HG03575 (cell line): Measurements from ENCODE around the gene NXPH1.

Source experiments
- ATAC-seq: cut with Tn5 transposase; IDR thresholded peaks from one replicate; pipeline ENCODE4 v1.9.1; 2021; ENCODE audit not compliant: unreplicated experiment, insufficient number of reproducible peaks, low FRiP score; ENCODE audit errors: extremely low read depth

The NXPH1 gene

DNA sequence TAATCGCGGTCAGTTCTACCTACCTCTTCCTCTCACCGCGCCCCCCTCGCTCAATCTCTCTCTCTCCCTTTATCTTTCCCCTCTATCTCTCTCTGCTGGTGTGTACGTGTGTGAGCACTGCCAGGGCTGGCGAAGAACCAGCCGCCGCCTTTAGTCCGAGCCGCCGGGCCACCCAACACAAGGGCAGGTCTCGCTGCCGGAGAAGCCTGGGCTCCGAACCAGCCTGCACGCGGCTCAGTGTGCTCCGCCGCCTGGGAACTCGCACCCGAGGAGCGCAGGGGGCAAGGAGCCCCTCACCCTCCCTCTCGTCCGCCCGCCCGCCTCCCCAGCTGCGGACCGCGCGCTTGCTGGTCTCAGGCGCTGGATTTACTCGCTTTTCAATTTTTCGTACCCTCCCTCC, 1.7 kb downstream of the NXPH1 start:
- ATAC-seq: no peak

DNA sequence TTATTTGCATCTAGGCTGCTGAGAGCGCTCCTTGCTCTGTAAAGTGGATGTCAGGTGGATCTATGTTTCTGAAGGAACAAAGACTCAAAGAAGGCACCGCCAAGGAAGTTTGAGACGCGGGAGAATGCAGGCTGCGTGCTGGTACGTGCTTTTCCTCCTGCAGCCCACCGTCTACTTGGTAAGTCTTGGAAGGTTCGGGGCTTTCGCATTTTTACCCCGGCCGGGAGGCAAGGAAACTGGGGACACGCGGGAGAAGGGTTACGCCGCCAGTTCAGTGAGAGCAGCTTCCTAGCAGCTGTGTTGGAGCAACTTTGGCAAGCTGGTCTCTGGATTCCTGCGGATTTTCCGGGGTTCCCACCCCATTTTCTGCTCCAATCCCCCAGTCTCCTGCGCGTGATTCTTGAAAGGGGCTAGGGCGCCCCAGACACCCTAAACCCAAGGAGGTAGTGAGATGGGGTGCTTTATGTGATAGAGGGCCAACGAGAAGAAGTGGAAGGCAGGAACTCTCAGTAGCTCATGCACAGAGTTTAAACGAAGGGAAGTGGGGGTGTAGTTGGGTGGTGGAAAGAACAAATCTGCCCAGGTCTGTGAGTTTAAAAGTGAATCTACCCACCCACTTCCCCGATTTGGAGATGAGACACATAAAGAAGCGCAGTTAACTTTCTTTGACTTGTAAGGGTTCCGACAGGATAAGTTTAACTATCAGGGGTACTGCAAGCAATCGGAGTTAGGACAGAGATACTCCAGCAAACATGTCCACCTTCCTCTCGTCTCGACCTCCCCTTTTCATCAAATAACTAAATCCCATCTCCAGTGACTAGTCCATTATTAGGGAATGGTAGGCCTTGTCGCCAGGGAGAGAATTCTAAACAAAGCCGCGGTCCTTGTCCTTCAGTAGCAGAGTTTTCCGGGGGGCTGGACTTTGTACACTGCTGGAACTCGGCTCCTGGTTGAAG, 2.5 kb downstream of the NXPH1 start:
- ATAC-seq: no peak

DNA sequence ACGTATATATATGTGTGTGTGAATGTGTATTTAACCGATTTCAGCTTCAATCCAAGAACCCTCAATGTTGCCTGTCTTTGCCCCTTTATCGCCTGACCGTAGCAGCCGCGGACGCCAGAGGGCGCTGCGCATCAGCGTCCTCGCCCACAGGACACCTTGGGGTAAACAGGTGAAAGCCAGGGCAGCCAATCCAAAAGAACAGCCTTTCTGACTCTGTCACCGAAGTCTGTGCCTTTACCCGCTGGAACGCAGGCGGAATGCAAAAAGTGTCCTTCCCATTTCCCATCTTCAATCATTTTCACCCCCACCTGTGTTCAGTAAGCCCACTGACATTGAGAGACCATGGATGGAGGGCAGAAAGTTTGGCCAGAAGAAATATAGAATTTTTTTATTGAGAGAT, 3.6 kb downstream of the NXPH1 start:
- peak; percentile 66 for ATAC-seq

DNA sequence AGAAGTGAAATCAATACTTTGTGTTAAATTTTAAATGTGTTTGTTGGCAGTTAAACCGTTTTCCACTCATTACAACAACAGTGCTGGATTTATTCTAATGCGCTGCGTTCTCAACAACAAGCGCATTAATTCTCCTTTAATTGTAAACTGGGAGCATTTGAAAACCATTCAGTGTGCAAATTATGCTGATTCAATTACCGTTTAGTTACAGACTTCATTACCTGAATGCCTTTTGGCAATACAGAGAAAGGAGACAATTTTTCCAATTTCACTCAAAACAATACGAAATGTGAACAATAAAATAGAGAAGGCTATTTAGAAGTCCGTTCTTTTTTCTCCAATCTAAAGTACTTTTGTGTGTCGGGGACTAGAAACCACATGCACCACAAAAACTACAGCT, 4.2 kb downstream of the NXPH1 start:
- no peak for ATAC-seq

DNA sequence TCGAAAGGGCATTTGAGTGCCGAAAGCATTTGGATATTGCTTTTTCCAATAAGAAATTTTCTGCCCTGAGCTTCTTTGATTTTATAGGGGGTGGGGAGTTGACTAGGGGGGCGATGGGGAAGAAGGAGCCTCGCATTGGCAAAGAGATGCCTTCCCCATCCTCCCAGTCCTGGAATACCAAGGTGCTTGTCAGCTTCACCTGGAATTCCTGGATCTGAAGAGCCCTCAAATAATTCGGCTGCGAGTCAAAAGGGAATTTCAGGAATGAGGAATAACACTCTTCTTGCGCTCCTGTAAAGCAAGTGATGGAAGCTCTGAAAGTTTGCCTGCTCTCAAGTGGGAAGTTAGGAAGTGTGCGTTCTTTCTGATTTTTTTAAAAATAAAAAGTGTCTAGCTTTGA, 7.3 kb downstream of the NXPH1 start:
- ATAC-seq: no peak

DNA sequence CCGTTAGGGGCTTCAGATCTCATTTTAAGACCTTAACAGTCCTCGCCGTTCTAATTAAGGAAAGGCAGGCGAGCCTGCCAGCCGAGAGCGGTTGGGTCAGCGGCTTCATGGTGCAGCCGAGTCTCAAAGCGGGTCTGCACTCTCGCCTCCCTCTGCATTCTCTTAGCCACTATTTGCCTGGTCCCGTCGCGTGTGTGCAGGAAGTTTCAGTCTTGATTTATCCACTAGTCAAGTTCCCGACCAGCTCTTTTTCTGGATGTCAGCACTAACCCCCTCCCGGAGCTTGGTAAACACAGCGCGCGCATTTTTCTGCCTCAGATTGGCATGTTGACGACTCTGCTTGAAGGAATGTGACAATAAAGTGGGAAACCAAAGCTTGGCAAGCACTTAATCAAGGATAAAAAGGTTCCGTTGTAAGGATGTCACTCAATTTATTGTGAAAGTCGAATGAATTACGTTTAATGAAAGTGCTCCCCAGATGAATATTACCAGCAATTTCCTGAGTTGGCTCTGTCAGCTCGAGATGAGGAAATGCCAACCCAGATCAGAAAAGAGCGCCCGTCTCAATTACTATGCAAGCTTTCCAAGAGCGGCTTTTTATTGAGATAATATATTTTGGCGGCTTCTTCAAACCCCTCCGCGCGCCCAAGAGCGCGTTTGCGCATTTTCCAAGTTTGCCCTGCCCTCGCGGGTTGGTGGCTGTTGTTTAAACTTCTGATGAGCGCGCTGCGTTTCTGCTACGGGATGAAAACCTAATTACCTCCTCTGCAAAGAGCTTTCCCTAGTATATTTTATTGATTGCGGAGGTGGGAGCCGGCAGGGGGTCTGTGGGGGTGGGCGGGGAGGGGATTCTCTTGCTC, 7.9 kb downstream of the NXPH1 start:
- no peak for ATAC-seq

DNA sequence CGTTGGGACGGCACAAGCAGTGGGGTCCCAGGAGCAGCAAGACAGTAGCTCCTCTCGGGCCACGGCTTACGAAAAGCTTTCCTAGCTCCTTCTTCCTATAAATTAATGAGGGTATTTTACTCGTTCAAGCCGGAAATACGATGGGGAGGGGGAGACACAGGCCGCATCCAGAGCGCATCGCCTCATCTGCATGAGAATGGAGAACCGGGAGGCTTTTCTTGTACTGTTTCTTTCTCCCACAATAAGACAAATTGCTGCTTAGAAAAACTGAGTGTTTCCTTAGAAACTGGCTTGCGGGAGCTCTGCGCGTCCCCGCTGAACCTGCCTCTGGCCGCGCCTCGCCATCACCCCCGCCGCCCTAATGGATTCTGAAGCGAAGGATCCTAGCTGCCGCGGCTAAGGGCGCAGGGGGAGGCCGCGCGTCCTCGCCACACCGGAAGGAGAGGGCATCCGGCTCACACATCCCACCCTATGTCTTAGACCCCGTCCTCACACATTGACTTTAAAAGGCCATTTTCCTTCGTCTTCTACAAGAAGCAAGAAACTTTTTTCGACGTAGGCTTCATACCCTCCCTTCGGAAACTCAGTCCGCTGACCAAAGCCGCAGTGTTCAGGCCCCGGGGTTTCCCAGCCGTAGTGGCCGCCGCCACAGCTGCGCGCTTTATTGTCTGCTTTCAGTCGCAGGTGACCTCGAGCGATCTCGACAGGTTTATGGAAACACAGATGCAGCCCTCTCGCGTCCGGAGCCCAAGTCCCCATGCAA, 8.8 kb downstream of the NXPH1 start:
- no peak for ATAC-seq

DNA sequence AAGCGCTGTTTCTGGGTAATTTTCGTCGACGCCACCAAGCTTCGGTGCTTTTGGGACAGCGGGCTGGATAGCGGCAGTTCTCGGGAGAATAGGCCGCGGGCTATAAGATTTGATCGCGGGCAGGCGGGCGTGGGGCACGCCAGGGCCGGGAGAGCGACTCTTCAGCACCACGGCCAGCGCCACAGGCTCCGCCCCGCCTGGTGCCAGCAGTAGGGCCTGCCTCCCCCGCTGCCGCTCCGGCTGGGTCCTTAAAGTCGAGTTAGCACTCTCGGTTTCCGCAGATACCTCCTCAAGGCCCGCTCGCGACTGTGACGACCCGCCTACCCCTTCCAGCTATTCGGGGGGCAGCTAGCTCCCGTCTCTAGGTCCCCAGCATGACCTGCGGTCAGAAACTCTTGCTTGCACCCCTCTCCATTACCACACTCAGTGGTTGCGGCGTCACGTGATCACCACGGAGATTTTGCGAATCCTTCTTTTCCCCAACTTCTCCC, 9.4 kb downstream of the NXPH1 start:
- no peak for ATAC-seq

DNA sequence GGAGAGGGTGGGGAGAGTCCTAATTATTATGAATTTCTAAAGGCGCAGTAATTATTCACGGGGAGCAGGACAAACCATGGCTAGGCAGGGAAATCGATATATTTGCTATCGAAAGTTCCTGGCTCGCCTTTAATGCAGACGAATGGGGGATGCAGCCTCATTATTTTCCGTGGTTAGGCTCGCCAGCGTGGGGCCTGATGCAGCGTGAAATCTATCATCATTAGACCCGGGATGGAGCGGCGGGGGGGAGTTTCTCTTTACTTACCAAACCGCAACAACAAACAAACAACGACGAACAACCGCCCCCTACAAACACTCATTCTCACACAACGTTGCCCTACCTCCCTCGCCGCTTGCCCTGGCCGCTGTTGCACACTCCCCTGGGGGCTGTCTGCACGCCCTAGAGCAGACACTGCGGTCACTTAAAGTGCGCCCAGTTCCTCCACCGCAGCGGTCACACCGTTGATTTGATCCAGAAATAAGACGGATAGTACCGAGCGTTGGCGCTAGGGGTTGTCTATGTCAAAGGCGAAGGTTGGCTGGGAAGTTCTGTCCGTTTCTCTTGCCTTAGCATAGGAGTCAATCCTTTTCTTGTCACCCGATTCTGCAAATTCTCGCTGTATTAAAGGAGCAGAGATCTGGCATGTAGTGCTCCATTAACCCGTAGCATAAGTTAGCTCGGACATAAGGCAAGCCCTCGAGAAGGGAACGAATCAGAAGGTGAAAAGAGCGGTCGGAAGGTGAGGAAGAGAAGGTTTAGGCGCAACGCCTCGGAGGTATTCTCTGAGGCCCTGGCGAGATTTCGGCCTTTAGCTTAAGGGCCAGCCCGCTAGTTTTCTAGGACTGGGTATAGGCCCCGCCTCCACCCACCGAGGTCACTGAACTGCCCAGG, 10.4 kb downstream of the NXPH1 start:
- ATAC-seq: no peak

DNA sequence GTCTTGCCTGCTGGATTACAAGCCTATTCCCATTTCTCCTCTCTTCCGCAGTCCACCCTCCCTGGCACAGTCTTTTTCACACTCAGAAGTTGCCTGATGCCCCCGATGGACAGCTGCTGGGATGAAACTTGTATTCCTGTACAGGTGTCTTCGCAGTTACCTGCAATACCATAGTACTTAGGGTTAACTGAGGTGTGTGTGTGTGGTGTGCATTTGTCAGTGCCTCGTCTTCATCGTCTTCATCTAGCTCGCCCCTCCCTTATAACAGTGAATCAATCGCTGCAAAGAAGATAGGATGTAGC, 11.0 kb downstream of the NXPH1 start:
- no peak for ATAC-seq

DNA sequence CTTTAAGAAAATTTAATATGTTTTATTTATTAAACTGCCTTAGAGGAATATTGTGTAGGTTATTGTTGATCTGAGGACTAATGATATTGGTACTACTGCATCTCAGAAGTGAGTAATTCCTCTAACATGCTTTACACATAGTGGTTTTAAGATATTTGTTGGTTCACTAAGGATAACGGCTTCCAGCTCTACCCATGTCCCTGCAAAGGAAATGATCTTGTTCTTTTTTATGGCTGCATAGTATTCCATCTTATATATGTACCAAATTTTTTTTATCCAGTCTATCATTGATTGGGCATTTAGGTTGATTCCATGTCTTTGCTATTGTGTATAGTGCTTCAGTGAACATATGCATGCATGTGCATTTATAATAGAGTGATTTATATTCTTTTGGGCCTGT, 20.1 kb downstream of the NXPH1 start:
- no peak for ATAC-seq

DNA sequence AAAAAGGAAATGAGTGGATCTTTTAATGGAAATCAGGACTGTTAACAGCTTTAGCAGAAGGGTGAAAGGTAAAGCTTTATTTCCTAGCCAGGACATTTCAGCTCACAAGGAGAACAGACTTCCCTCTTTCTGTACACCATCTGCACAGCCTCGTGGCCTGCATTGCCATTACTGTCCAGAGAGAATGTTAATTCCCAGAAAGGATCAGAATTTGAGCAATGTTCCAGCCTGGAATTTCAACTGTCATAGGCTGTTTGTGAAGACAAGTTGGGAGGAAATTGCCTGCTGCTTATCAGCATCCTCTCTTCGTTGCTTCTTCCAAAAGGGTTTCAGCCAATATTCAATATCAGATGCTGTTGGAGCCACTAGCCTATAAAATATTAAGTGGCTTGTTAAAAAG, 22.0 kb downstream of the NXPH1 start:
- no peak for ATAC-seq

DNA sequence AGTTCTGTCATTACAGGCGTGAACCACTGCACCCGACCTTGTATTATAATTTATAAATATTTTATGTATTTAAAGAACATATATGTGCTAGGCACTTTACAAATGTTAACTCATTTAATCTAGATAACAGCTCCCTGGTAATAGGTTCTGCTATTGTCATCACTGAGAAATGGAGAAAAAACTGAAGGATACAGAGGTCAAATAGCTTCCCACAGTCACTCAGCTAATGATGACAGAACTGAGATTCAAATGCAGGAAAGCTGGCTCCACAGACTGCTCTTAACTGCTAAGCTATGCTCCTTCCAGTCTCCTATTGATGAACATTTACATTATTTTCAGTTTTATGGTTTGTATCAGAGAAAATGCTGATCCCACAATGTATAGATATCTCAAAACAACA, 28.9 kb downstream of the NXPH1 start:
- ATAC-seq: no peak

DNA sequence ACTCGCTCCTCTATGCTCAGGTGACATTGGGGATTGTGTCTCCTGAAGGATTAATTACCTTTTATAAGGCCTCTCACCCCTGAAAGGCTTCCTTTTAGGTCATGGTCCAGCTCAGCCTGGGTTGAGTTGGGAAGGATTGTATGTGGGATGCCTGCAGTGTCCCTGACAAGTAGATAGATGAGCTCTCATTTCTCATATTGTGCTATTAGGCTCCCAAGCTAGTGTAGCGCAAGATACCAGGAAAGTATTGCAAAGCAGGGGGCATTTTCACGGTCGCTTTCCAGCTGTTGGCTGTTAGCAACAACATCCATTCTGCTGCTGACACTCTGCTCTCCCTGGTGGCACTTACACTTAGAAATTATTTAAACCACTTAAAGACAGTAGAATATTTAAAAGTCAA, 31.9 kb downstream of the NXPH1 start:
- no peak for ATAC-seq

DNA sequence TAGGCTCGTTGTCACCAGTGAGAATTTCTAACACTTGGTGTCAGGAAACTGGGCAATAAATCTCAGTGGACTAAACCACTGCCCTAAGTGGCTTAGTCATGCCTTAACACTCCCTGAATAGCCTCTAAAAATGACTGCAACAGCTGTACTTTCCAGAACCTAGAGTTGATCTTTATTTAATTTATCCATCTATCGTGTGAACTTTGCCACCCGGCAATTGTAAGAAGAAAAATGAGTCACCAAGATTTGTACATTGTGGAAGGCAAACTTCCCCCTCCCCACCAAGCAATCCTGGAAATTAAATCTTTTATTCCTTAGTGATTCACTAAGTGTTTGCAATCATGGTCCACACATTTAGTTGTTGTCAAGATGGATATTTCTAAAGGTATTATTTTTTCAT, 47.1 kb downstream of the NXPH1 start:
- no peak for ATAC-seq

DNA sequence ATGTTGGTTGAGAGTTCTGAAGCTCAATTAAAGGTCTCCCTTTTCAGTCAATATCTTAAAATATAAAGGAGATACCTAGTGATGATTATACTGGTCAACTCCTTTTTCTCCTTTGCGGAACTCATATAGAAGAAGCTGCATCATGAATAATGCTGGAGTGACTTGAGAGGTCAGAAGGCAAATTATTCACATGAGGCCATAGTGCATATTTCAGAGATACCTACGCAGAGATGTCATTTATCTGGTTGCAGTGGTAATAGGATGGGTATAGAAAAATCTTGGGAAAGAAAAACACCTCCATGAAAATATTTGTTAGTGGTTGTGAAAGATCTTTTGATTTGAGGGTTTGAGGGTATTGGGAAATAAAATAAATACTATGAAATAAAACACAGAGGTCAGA, 47.7 kb downstream of the NXPH1 start:
- ATAC-seq: no peak

DNA sequence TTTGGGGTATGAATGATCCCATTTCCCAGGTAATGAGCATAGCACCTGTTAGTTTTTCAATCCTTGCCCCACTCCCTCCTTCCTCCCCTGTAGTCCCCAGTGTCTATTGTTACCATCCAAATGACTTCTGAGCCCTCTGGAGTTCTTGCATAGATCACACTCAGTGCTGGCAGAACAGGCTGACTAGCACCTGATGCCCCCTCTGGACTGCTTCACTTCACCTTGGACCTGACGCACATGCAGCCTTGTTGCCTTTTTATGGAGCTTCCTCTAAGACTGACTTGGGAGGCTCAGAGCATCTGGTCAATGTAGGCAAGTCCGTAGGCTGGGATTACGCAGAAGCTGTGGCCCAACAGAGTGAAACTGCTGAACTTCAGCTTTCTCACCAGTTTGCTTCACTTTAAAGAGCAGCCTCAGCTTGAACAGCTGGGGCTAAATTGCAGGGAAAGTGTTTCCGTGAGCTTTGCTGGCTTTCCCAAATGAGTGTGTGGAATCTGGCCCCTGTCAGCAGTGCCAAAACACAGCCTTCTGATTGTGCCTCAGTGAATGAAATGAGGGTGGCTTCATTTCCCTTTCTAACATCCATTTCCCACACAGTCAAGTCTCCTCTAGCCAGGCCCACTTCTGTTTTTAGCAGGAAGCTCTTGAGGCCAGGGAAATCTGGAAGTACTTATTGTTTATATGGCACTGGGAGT, 48.5 kb downstream of the NXPH1 start:
- ATAC-seq: no peak
